Umbilical cord (tissue), 2 donors: Measurements from ENCODE around the gene APOH. TPM values are rescaled to one million over a fixed set of nuclear protein-coding genes. Genes with fewer than 3 reads are reported as not detected.

Experiments
- DNase-seq: peaks from one replicate; pipeline ENCODE4 v3.0.0-alpha.2; 2015; ENCODE audit warnings: low spot score
- total RNA-seq: library from RNA; depleted of rRNA; stranded (reverse); fragments of >200 nt; gene quantifications from one replicate; pipeline ENCODE4 v1.2.3, GENCODE V29; 2014; ENCODE audit warnings: low replicate concordance; ENCODE audit not compliant: insufficient read depth

Gene APOH
- total RNA-seq, 1 donor from 2014 or later: not detected

GRCh38 chr17:66234611-66235010 is 5.4 kb upstream of the APOH start:
- DNase-seq: no peak

DNA sequence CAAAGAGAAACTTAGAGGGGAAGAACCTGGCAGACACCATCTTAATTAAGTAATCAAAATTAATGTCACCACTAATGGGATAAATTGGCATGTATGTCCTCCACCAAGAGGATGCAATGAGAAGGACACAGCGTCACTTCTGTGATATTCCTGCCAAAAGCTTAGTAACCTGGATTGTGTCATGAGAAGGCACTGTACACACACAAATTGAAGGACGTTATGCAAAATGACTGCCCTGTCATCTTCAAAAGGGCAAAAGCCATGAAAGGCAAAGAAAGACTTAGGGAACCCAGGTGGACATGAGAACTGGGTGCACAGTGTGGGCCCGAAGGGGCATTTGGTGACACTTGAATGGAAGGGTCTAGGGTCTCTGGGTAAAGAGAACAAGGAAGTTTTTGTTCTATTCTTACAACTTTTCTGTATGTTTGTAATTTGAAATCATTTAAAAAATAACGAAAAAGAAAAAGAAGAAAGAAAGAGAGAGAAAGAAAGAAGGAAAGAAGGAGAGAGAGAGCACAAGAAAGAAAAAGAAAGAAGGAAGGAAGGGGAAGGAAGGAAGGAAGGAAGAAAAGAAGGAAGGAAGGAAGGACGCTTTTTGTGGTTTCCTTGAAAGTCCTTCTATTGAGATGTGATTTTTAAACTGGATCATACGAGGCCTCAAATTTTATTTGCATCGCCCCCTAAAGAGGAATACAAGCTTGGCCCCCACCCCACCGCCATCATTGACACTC is 4.0 kb upstream of the APOH start:
- DNase-seq: no peak

DNA sequence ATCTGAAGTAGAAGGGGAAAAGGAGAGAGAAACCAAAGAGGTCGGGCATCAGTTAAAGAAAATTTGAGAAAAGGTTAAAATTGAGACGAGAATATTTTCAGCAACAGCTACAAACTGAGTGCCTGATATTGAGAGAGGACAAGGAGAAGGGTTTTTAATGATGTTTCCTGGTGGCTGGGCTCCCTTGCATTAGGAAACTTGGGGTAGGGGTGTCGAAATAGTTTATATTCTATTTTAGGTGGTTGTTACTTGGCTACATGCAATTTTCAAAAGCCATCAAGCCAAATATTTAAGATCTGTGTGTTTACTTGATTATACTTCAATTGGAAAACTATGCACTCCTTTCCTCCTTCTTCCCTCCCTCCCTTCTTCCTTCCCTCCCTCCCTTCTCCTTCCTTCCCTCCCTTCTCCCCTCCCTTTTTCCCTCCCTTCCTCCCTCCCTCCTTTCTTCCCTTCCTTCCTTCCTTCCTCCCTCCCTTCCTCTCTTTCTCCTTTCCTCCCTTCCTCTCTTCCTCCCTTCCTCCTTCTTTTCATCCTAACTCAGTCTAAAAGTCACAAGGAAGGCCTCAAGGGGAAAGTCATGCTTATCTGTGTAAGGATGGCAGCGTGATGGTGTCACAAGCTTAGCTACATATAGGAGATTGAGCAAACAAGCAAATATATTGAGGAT is 1.8 kb upstream of the APOH start:
- DNase-seq: no peak

- no peak for DNase-seq
Observed at GRCh38 chr17:66229783-66230538, 746 bp upstream of the APOH start.

DNA sequence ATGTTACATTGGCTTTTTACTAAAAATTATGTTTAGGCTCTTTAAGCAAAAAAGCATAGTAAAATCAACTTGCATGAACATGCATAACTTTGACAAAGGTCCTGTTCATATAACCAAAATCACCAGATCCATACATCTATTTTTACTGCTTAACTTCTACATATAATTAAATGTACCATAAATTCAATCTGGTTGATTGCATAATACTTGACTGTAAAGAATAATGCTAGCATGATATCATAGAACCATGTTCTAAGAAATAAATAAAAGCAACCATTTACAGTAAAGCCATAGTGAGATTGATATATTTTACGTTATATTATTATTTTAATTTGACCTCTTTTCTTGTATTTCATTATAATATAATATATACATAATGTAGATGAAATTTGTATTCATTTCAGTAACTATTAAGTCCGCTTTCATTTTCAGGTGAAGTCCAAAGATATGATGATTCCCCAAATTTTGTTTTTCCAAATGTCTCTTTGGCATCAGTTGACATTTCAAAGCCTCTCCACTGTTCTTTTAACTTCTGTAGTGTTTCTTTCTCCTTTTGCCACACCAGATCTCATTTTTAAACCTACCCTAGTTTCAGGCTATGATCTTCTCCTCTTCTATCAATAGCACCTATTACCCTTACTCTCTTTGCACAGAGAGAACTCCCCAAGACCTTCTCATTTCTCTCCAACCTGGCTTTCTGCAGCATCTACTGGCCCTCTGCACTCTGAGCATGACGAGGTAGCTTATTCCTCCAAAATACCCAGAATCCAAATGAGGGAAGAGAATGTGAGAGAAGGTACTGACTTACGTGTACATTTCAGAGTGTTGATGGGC is 1.8 kb downstream of the APOH start:
- no peak for DNase-seq

- no peak for DNase-seq
Observed at GRCh38 chr17:66222798-66223350, 6.3 kb downstream of the APOH start.

DNA sequence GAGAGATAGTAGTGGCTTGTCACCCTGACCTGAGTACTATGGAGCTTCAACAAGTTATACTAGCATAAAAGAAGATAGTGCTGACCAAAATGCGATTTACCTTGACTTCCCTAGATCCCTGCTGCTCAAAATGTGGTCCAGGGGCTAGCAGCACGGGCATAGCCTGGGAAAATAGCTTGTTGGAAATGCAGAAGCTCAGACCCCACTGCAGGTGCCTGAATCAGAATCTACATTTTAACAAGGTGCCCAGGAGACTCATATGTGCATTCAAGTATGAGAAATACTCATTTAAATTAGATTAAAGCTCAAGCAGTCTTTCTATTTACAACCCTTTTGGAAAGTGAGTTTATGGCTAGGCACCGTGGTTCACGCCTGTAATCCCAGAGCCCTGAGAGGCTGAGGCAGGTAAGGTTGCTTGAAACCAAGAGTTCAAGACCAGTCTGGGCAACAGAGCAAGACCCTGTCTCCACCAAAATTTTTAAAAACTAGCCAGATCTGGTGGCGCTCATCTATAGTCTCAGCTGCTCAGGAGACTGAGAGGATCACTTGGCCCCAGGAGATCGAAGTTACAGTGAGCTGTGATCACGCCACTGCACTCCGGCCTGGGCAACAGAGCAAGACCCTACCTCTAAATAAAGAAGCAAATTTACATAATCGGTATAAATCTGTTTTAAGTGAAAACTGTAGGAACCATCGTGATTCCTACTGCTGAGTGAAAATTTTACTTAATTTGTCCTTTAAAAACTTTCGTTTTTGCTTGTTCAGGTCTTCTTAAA is 7.3 kb downstream of the APOH start:
- DNase-seq: no peak

- DNase-seq: no peak
Observed at GRCh38 chr17:66221343-66221742, 7.9 kb downstream of the APOH start.

DNA sequence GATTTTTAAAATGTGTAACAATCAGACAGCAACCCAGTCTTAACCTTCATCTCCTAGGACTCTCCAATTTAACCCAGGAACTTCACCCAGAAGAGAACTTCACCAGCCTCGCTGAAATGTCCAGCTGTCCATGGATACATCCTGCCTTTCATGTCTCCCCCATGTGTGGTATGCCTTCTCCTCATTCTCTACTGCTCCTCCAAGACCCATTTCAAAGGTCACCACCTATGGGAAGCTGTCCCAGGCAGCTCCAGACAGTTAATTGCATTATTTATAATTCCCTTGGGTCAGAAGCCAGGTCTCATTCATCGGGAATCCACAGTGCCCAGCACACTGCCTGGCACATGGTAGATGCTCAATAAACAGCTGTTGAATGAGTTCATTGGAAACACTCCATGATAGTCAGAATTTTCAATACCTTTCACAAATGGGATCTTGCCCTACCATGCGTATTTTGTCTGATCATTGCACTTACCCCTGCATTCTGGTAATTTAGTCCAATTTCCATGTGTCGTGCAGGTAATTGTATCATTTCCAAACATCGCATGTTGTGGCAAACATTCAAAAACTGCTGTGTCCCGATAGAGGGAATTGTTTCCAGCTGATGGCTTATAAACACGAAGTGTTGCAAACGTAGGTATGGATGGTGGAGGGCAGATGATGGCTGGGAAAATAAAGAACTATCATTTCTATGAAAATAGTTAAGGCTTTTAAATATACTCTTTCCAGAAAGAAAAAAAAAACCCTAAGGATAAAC is 9.0 kb downstream of the APOH start:
- DNase-seq: no peak

- DNase-seq: no peak
Observed at GRCh38 chr17:66215529-66215911, 13.7 kb downstream of the APOH start.

DNA sequence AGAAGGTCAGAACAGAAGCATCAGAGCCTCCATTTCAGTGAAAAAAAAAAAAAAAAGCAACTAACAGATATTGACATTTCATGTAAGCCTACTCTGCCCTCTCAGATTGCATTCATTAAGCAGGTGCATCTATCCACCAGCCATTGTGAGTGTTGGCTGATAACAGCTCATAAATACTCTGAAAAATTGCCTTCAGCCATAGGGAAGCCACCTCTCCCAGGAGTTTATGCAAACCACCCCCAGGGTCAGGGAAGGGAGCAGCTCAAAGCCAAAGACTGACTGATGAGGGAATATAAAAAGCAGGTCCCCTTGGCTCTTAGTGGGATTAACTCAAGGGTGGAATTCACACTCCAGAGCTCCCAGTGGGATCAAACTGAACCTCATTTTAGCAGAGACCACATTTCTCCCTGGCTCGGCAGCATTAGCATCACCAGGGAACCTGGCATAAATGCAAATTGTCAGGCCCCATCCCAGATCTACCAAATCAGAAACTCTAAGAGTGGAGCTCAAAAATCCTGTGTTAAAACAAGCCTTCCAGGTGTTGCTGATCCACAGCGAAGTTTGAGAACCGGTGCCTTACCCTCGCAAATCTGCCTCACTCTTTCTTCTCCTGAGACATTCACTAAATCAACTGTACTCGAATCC is 14.2 kb downstream of the APOH start:
- DNase-seq: no peak

DNA sequence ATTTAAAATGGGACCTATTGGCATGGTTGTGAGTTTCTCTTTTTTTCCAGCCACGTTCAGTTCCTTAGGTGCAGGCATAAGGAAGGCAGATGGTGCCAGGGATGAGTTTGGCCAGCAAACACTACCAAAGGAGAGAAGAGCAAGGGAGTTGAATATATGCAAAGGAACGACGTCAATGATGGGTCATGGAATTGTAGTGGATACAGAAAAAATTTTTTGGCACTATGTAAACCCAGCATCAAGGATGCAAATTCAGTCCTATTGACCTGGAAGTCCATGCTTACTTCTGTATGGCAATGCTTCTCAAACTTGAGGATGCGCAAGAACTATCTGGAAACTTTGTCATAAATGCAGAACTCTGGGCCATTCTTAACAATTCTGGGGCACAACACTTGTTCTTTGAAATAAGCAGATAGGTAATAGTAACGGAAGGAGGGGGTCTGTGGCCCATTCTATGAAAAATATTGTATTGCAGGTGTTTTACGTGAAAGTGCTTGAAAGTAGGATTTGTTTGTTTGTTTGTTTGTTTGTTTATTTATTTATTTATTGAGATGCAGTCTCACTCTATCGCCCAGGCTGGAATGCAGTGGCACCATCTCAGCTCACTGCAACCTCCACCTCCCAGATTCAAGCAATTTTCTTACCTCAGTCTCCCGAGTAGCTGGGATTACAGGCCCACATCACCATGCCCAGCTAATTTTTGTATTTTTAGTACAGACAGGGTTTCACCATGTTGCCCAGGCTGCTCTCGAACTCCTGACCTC is 18.0 kb downstream of the APOH start:
- DNase-seq: no peak

- no peak for DNase-seq
Observed at GRCh38 chr17:66210208-66210574, 19.0 kb downstream of the APOH start.

- no peak for DNase-seq
Observed at GRCh38 chr17:66207936-66208335, 21.3 kb downstream of the APOH start.

DNA sequence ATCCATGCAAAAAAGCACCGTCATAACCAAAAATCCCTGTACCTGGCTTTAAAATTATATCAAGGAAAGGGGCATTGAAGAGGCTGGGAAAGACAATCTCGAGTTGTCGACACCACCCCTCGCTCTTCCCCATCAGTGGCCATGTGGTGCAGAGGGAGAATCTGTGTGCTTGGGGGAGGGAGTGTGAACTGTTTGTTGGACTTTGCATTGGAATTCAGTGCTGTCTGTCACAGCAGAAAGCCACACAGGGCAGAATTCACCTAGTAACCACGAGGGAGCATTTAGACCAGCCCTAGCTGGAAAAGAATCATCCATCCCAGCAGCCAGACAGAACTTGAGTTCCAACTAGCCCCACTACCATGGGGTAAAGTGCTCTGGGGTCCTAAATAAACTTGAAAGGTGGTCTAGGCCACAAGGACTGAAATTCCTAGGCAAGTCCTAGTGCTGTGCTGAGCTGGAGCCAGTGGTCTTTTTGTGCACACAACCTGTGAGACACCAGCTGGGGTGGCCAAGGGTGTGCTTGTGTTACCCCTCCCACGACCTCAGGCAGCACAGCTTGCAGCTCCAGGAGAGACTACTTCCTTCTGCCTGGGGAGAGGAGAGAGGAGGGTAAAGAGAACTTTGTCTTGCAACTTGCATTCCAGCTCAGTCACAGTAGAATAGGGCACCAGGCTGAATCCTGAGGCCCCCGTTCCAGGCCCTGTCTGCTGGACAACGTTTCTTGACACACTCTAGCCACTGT is 25.8 kb downstream of the APOH start:
- no peak for DNase-seq

GRCh38 chr17:66200685-66201092 is 28.5 kb downstream of the APOH start:
- peak; percentile 56 for DNase-seq

DNA sequence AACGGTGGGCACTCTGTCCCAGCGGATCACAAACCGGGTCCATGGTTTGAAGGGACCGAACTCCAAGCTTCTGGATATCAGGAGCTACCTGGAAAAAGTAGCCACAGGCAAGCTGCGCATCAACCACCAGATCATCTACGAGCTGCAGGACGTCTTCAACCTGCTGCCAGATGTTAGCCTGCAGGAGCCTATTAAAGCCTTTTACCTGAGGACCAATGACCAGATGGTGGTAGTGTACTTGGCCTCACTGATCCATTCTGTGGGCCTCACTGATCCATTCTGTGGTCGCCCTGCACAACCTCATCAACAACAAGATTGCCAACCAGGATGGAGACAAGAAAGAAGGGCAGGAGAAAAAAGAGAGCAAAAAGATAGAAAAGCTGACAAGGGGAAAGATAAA is 31.0 kb downstream of the APOH start:
- DNase-seq: no peak

DNA sequence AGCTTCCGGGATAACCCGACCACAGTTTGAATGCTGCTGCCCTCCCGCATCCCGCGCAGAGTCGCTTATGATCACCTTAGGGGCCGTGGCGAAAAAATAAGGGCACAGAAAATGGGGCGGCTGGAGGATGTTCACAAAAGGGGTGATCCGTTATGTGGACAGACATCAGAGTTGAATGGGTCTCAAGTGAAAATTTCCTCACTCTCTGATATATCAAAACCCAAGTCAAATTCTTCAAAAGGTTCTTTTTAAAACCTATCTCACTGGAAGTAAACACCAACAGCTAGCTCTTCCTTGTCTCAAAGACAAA is 36.9 kb downstream of the APOH start:
- no peak for DNase-seq
